ENCODE results near the gene PACSIN2.

PACSIN2 gene

DNA sequence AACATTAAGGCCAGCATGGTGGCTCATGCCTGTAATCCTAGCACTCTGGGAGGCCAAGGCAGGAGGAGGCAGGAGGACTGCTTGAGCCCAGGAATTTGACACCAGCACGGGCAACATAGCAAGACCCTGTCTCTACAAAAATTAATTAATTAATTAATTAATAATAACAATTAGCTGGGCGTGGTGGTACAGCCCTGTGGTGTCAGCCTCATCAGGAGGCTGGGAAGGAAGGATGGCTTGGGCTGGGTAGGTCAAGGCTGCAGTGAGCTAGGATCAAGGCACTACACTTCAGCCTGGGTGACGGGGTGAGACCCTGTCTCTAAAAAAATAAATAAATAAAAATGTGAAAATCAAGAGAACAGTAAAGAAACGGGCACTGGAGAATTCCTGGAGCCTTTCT is 159.2 kb downstream of the PACSIN2 start:
- no peak for DNase-seq

DNA sequence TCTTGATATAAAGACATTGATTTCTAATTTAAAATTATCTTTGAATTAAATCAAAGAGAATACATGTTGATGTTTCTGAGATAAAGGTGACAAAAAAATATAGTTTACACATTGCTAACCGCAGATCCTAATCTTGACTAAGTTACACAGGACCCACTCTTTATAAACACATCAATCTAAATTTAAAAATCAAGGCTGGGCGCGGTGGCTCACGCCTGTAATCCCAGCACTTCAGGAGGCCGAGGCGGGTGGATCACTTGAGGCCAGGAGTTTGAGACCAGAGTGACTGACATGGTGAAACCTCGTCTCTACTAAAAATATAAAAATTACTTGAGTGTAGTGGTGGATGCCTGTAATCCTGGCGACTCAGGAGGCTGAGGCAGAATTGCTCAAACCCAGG is 159.7 kb downstream of the PACSIN2 start:
- DNase-seq, result no peak

DNA sequence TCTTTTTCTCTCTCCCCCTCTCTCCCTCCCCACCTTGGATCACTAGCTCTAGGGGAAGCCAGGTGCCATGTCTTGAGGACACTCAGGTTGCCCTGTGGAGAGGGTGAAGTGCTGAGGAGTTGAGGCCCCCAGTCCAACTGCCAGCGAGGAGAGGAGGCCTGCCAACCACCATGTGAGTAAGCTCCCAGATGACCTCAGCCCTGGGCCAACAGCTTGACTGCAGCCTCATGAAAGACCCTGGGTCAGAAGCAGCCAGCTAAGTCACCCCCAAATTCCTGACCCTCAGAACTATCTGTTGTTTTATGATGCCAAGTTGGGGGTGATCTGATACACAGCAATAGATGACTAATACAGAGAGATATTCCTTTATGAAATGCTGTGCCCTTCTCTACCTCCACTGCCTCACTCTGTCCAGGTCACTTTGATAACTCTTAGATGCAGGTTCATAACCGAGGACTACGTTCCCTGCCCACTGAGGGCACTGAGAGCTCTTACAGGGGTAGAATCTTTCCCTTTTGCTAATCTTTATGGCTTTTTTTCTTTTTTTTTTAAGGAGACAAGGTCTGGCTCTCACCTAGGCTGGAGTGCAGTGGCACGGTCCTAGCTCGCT is 165.9 kb downstream of the PACSIN2 start:
- DNase-seq, result no peak

DNA sequence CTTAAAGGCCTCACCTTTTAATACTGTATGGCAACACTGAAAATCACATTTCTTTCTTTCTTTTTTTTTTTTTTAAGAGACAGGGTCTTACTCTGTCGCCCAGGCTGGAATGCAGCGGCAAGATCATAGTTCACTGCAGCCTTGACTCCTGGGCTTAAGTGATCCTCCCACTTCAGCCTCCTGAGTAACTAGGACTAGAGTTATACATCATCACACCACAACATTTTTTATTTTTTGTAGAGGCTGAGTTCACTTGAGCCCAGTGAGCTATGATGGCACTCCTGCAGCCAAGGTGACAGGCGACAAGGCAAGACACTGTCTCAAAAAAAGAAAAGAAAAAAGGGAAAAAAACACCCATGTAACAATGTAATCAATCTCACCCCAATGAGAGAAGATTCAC is 167.8 kb downstream of the PACSIN2 start:
- no peak for DNase-seq

DNA sequence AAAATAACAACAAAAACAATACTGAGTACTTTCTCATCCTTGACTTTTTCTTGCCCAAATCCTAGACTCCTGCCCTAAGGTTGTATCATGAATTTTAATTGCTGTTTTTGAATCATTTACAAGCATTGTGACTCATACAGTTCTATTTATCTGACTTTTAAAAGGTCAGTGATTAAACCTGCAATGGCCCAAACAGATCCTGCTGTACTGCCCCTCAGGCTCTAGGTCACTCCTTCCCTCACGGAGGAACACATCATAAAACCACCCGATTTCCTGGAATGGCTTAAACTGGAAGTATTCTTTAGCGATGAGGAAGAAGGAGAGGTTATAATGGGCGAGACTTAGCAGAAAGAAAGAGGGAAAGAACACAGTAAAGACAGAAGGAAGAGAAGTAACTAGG is 170.2 kb downstream of the PACSIN2 start:
- no peak for DNase-seq

DNA sequence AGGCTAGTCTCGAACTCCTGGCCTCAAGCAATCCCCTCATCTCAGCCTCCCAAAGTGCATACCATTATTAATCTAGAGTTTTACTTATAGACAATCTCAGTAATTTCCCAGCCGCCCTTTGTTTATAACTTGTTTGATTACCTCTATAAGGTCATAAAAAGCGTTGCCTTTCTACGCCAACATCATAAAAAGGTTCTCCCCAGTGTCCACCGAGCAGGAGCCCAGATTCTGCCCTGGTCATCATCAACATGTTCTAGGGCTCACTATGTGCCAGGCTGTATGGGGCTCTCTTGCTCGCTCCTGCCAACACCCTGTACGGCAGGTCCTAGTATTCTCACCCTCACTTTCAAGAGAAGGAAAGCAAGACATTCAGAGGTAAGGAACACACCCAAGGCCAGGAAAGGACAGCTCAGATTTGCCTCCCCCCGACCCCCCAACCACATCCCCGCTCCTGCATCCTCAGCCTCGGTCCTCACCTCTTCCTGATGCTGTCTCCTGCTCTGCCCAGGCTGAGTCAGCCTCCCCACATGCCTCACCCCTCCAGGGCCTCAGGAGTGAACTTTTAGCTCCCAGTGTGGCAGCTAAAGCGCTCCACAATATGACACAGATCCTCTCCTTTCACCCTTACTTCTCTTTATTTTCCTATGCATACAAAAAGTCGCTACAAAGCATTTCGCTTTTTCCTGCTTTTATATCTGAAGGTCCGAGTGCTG is 172.1 kb downstream of the PACSIN2 start:
- no peak for DNase-seq

DNA sequence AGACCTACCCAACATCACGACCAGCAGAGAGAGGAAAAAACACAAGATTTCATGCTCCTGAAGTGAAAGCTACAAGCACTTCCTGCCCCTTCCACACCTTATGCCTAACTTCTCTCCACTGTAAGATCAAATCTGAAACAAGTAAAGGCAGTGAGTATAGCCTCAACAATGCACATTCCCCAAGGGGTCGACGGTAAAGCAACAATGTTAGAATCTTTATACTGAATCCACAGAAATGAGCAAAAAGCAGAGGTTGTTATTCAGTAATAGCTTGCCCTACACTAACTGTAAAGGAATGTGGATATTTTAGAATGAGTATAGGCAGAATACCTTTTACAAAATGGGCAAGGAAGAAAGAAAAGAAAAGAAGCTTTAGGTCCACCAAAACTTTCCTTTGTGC is 173.5 kb downstream of the PACSIN2 start:
- no peak for DNase-seq

DNA sequence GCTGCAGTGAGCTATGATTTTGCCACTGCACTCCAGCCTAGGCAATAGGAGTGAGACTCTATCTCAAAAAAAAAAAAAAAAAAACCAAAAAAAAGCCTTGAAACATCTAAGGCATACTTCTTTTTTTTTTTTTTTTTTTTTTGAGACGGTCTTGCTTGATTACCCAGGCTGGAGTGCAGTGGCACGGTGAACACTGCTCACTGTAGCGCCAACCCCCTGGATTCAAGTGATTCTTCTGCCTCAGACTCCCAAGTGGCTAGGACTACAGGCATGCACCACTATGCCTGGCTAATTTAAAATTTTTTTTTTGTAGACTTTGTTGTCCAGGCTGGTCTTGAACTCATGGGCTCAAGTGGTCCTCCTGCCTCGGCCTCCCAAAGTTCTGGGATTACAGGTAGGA is 177.4 kb downstream of the PACSIN2 start:
- DNase-seq, result no peak

DNA sequence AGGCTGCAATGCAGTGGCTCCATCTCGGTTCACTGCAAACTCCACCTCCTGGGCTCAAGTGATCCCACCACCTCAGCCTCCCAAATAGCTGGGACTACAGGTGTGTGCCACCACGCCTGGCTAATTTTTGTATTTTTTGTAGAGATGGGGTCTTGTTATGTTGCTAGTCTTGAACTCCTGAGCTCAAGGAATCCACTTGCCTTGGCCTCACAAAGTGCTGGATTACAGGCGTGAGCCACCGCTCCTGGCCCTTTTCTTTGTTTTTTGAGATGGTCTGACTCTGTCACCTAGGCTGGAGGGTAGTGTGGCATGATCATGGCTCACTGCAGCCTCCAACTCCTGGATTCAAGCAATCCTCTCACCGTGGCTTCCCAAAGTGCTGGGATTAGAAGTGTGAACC is 178.9 kb downstream of the PACSIN2 start:
- DNase-seq, result no peak

DNA sequence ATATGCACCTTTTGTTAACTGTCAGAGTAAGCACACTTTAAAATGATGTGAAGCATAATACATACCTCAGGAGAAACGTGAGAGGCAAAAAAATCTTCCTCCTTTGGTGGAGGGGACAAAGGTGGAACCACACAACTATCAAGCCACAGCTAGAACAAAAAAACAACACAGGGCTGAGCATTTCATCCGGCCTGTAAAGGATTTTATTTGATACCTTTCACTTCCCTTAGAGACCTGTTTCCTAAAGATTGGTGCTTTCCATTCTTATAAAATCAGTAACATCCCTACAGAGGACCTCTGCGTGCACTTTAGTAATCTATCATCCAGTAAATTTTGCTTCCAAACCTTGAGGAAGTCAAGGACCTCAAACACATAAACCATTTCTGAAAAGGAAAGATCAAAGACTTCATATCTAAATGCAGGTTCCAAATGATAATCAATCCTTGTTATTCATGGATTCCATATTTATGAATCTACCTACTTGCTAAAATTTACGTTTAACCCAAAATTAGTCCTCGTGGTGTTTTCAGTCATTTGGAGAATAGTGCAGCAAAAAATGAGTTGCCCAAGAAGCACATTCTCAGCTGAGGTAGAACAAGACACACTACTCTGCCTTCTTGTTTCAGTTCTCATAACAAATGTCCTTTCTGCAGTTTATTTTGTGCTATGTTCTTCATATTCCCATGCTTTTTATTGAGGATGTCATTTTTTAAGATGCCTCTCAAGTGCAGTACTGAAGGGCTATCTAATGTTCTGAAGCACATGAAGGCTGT is 180.6 kb downstream of the PACSIN2 start:
- DNase-seq, result no peak

DNA sequence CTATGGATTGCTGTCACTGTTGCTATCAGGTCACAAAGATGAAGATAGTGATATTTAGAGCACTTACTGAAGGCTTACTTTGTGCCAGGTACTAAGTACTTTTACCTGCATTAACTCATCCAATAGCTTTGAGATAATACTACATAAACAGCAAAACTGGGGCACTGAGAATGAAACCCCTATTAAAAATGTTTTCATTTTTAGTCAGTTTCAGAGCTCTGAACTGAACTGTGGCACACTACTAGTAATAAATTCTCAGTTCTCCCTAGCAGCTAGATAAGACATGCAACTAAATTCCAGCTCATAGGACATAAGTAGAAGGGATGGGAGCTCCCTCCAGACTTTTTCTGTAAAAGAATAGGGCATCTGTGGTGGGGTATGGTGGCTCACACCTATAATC is 181.8 kb downstream of the PACSIN2 start:
- no peak for DNase-seq

DNA sequence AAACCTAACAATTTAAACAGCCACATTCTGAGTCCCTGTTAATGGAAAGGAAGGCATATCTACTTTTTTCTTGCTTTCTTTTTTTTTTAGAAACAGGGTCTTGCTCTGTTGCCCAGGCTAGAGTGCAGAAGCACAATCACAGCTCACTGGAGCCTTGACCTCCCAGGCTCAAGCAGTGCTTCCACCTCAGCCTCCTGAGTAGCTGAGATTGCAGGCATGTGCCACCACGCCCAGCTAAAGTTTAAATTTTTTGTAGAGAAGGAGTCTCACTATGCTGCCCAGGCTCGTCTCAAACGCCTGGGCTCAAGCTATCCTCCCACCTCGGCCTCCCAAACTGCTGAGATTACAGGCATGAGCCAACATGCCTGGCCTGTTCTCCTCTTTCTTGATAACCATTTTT is 183.2 kb downstream of the PACSIN2 start:
- no peak for DNase-seq

DNA sequence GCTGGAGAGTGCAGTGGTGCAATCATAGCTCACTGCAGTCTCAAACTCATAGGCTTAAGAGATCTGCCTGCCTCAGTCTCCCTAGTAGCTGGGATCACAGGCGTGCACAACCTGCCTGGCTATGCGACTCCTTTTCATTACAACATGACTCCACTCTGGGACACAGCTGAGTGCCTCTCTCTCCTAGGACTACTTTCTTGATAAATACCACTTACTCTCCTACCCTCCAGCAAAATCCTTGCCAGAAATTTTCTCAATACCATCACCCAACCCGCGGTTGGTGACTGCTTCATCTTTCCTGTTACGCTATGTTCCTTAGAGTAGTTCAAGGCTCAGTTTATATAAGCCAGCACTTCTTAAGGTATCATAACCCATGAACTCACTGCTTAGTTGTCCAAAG is 184.8 kb downstream of the PACSIN2 start:
- DNase-seq, result no peak

DNA sequence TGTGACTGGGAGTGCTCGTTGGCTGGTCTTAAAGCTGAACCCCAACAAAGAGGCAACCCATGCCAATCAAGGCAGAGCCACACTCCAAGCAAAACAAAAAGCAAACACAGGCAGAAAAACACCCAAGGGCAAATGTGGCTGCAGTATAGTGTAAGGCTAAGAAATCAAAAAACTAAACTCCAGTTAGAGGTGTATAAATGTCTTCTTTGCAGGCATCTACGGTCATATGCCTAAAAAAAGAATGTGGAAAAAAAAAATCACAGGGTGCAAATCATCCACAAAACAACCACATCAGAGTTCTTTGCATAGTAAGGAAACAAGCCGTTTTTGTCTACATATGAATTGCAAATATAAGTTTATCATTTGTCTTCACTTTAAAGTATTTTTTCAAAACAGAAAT is 185.6 kb downstream of the PACSIN2 start:
- DNase-seq, result no peak

DNA sequence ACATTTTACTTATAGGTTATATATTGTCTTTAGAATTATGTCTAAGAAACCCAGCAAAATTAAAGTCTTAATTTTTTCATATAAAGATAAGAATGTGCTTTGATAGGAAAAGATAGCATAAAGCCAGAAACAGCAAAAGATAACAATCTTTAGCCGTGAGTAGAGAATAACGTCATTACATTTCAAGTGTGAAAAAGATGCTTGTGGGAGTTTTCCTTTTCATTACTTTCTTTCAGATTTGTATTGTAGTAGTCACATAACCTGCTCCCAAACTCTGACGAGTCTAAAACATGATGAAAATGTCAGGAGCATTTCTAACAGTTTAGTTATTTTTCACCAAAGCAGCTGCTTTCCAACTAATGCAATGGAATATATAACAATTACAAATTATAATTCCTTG is 189.2 kb downstream of the PACSIN2 start:
- DNase-seq, result no peak

DNA sequence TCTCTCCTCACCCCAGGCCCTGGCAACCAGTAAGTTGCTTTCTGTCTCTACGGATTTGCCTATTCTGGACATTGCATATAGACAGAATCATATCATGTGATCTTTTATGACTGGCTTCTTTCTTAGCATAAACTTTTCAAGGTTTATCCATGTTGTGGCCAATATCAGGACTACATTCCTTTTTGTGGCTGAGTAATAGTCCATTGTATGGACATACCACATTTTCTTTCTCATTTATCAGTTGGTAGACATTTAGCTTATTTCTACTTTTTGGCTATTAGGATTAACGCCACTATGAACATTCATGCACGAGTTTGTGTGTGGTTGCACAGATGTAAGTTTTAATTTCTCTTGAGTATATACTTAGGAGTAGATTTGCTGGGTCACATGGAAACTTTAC is 193.6 kb downstream of the PACSIN2 start:
- no peak for DNase-seq

DNA sequence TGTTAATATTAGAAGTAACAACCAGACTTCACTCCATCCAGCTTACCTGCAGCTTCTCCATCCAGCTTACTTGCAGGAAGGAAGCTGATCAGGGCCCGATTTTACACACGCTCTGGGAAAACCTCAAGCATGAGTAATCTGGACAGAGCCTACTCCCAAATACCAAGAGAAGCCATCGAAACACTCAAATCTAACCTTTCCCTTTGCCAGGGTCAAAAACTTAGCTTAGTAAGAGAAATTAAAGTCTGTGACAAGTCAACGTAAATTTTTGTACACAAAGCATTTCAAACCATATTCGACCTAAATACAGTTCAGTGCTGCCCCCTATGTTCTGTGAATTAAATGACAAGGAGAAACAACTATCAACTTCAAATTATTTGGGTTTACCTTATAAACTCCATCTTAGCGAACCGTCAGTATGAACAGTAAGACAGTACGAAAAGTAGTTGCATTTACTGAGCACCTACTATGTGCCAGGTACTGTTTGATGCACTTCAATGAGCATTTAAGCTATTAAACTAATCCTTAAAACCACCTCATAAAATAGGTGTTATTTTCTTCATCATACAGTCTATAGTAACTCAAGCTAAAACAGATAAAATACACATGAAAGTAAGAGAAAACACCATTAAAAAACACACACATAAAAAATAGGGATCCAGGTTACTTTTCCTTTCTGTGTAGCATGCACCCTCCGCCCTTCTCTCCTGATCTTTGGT is 194.7 kb downstream of the PACSIN2 start:
- DNase-seq, result peak in 1 of 2 experiments; percentile 42
